NCI-H1436 (cell line): Measurements from ENCODE around the gene PRCD.
"Not testable (repeated sequence)": the region's sequence is repeated elsewhere in the genome, so short reads cannot be mapped to it uniquely, and the experiment has no call there.

Experiments used
- DNase-seq: peaks from one replicate; lab custom pipeline; 2025; lab: John Stamatoyannopoulos, UW

PRCD gene

DNA sequence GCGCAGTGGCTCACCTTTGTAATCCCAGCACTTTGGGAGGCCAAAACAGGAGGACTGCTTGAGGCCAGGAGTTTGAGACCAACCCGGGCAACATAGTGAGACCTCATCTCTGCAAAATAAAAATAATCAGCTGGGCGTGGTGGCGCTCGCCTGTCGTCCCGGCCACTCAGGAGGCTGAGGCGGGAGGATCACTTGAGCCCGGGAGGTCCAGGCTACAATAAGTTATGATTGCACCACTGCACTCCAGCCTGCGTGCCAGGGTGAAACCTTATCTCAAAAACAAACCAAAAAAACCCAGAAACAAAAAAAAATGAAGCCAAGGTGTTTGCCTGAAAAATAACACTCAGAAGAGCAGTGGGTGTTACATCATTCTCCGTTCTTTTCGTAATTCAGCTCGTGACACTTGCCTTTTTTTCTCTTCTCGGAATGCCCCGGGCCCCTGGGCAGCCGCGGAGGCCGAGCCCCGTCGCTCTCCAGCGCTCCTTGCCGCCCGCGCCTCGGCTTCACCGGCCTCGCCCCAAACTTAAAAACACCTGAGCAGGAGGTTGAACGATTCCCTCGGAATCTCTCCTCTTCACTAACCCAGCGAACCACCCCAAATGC is 17.0 kb downstream of the PRCD start:
- no peak for DNase-seq

DNA sequence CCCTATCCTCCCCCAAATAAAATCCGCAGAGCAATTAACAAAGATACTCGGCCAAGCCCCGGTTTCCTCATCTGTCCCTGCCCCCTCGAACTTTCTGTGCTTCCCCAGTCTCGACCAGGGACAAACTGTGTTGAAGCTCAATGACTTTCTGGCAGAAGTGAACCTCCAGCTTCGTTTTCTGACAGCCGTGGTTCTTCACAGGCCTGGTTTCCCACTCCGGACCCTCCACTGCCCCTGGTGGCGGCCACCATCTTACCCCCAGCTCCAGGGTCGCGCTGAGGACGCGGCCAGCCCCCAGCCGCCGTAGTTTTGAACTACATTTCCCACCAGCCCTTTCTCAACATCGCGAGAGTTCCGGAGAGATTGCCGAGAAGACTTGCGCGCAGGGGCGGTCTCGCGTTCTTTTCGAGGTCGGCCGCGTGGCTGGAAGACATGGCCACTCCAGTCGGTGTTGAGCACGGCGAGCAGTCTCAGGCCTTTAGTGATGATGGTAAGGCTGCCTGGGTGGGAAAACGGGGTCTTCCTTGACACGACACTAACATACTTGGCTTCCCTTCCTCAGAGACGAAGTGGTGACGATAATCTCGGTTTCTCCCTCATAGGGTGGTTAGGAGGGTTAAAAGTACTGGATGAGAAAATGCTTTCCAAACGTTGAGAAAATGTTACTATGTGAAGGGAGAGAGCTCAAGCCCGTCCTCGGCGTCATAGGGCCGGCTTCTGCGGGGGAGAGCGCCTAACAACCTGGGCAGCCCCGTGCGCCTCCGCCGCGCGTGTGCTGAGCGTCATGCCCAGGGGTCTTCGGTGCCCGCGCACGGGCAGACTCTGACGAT is 17.7 kb downstream of the PRCD start:
- peak; percentile 99 for DNase-seq

GRCh38 chr17:76558198-76559095 is 18.6 kb downstream of the PRCD start:
- DNase-seq = no peak

DNA sequence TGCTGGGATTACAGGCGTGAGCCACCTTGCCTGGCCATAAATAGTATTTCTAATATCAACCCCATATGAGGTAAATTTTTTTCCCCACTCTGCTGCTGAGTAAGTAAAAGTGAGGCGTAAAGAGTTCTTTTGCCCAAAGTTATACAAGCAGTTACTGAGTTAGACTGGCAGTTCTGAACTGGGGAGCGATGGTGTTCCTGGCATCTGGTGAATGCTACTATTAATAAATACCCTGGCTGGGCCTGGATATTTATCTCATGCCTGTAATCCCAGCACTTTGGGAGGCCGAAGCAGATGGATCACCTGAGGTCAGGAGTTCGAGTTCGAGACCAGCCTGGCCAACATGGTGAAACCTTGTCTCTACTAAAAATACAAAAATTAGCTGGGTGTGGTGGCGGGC is 19.6 kb downstream of the PRCD start:
- DNase-seq = not testable (repeated sequence)

- DNase-seq = no peak
These were observed 20.4 kb downstream of the PRCD start for GRCh38 chr17:76560036-76560876.

- DNase-seq = no peak
These were observed 21.0 kb downstream of the PRCD start for GRCh38 chr17:76560877-76561221.

DNA sequence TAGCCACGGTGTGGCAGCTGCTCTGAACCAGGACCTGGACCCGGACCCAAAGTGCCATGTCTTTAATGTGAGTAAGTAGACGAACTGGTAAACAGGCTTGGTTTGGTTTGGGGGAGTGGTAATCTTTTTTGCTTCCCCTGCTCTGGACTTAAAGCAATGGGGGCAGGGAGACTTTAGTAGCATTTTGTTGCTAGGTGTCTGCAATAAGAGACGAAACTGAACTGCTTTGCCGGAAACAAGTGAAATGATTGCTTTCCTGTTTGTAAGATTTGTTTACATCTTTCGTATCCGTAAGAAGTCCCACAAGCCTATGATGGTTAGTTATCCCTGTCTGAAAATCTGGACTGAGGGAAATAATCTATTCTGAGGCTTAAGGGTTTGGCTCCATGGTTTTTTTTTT is 21.5 kb downstream of the PRCD start:
- no peak for DNase-seq

DNA sequence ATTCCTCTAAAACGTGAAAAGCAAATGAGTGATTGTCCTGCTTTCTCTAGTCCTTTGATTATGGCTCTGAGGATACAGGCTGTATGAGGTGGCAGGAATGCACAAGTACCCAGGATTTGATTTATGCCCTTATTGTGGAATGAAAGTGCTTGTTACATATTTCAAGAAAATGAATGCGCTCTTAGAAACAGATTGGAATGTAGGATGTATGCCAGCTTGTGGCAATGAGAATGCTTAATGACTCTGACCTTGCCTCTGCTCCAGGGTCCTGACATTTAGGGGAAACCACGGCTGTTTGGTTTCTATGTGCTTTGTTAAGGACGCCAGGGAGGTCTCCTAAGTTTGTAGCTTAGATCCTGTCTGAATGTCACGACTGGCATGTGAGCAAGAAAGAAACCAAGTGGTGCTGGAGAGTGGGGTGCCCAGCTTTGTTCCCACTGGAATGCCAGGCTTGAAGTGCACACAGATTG is 22.0 kb downstream of the PRCD start:
- DNase-seq = no peak

DNA sequence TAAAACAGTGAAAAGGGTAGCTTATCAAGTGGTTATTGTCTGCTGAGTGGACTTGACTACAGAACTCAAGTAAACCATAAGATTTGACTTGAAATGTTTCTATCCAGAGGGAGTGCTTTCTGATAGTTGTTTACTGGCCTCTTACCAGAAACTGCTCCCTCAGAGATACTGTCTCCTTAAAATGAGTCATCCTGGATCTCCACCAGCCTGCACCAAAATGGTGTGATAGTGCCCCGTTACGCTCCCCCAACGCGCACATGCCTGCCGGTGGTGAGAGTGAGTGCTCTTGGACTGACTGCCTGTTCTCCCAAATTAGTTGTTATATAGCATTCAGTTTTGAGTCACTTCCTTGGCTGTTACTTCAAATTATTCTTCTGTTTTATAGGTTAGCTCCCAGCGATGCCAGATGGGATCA is 22.9 kb downstream of the PRCD start:
- no peak for DNase-seq

DNA sequence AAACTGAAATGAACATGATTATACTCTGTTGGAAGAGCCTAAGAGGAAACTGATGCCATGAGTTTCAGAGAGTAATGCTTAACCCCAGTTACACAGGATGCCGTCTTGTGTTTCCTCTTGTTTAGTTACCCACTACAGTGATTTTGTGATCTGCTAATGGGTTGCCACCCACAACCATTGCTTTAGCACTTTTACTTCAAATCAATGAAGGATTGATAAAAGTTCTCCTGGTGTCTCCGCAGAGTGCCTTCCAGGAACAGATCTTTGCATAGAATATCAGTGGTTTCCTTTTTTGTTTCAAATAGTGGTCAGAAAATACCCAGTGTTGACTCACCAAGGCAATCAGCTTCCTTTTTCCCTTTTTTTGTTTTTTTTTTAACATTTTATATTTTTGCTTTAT is 23.5 kb downstream of the PRCD start:
- not testable (repeated sequence) for DNase-seq

GRCh38 chr17:76564991-76565727 is 25.3 kb downstream of the PRCD start:
- not testable (repeated sequence) for DNase-seq

- DNase-seq = no peak
These were observed 26.1 kb downstream of the PRCD start for GRCh38 chr17:76565728-76566612.

DNA sequence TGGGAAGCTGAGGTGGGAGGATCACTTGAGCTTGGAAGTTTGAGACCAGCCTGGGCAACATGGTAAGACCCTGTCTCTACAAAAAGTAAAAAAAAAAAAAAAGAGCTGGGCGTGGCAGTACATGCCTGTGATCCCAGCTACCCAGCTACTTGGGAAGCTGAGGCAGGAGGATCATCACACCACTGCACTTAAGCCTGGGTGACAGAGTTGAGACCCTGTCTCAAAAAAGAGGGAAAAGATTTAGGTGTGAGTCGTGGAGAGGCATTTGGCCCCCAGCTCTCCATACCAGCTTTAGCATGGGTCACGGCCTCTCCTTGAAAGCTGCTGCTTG is 26.7 kb downstream of the PRCD start:
- DNase-seq = no peak

DNA sequence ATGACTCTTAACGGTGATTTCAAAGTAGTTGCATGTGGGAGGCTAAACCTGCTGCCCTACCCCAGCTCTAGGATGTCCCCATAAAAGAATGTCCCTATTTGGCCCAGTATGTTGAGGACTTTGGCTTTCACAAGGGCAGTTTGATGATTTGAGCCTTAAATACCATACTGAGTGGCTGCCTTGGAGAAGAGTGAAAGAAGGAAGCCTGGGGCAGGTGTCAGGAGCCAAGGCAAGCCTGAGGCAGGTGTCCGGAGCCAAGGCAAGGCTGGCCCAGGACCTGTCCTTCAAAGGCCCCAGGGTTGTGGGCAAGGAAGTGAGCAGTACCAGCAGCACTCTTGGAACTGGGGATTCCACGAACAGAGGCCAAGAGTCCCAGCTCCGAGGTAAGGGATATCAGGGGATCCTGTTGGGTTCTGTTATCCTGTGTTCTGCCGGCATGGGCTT is 27.2 kb downstream of the PRCD start:
- no peak for DNase-seq

DNA sequence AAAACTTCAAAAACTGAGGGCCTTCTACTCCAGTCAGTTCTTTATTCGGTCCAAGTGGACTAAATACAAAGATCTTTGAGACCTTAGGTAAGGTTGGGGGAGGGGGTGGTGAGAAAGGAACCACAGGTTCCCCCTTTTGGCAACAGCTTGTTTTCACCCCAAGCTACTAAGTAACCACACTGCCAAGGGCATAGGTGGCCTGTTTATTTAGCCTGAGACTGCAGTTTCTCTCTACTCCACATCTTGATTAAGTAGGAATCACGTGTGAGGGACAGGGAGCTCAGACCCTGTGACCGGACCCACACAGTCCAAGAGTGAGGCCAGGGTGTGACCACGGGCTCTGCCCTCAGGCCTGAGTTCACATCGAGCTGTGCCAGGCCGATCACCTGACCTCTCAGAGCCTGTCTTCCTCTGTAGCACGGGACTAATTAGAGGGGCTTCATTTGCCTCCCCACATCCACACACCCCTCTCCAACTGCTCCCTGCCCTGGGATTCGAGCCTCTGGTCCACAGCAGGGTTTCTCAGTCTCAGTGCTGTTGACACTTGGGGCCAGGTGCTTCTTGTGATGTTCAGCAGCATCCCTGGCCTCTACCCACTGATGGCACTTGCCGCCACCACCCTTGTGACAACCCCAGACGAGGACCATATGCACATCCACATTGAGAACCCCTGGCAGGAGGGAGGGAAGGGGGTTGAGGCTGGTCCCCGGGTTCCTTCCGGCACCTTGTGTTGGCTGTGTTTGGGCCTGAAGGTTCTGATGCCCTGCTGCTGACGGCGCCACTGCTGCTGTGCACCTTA is 28.0 kb downstream of the PRCD start:
- no peak for DNase-seq

DNA sequence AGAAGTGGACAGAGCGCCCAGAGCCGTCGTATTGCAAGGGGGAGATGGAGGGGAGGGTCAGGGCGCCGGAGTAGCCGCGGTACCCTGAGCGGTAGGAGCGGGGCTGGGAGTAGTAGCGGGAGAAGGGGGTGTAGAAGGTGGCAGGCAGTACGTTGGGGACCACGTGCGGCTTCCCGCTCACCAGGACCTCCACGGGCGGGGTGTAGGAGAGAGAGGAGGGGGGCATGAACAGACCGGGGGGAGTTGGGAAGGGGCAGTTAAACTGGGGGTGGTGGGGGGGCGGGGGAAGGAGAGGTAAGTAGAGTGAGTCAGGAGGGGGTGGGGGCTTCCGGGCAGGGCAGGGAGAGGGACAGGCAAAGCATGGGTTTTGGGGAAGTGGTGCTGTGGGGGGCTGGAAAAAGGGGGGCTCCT is 29.0 kb downstream of the PRCD start:
- DNase-seq = no peak

DNA sequence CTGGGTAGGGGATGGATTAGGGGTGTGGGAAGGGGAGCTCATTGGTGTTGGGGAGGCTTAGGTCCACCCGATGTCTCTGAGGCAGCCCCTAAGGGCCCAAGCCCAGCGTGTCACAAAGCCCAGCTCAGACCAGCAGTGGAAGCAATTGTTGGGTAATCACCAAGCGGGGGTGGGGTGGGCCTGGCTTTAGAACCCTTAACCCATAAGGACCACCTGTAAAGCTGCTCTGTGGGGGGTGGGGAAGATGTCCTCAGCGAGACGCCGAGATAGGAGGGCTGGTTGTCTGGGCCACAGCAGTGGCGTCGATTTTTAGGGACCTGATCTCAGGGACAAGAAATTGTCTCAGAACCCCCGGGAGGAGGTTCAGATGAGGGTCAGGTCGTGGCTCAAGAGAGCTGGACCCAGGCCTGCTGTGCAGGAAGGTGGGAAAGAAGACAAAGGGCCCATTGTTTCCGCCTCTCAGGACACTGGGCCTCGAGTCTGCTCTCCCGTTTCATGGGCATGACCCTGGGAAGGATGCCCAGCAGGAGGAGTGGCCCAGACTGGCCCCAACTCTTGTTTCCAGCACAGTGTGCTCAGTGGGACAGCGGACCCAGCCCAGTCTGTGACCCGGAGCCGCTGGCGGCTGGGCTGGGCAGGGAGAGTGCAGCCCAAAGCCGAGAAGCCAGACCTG is 29.9 kb downstream of the PRCD start:
- no peak for DNase-seq

- no peak for DNase-seq
These were observed 30.6 kb downstream of the PRCD start for GRCh38 chr17:76570457-76570856.
